ENCODE data around the gene PAX6. TPM values are rescaled to one million over a fixed set of nuclear protein-coding genes. Genes with fewer than 3 reads are reported as not detected.

PAX6 gene
- total and polyA plus RNA-seq, 9 of the 15 experiments (the other 6 are each of a cell fraction or from before 2014, with no cell fraction given) = 1.5 to 10.9 (median 5.3) TPM

- FAIRE-seq (no peak), DNase-seq (ENCODE audit: extremely low read depth in 1 of 4, low spot score in 3 of 4) (no peak), ATAC-seq (no peak)
- H3K27ac ChIP-seq (ENCODE audit: extremely low read depth, low read depth, low read length) = no peak overlapping the region
- H4K20me1 ChIP-seq (replicated peaks; ENCODE audit: control insufficient read depth, insufficient read depth, low read length) = no peaks in the 10 kb centered on the region; the same call in 1 of the 2 replicates
- in situ Hi-C loops (cut with MboI) (no loop called here), intact Hi-C loops (cut with micrococcal nuclease) (no loop called here)
- no TSS peak for BruUV-seq (replicated peaks)
- no peaks in the 10 kb centered on the region for H3K79me2 ChIP-seq (ENCODE audit: control insufficient read depth, insufficient read depth, low read length)
- peaks cover 17 to 60% of the 10 kb centered on the region in 2 experiments for H3K27me3 ChIP-seq (ENCODE audit: control insufficient read depth in 2 of 2, insufficient read depth in 2 of 2, low read length in 2 of 2)
- no peak overlapping the region for H3K4me3 ChIP-seq
- H3K36me3 ChIP-seq (ENCODE audit: control insufficient read depth, insufficient read depth, low read length) = no peaks in the 10 kb centered on the region
- TF ChIP-seq PCBP1 (IDR thresholded peaks at IDR 0.05; ENCODE audit: low read depth, low read length, poor library complexity, severe bottlenecking) (no peak), XRCC5 (IDR thresholded peaks at IDR 0.05; ENCODE audit: low read depth, low read length) (no peak), CBX1 (IDR thresholded peaks at IDR 0.05; ENCODE audit: low read depth) (no peak), TAL1 (IDR thresholded peaks at IDR 0.05) (no peak), ZNF407 (IDR thresholded peaks at IDR 0.05; ENCODE audit: low read depth) (no peak), ZFP36 (IDR thresholded peaks at IDR 0.05; ENCODE audit: low read depth, low read length, partially characterized antibody) (no peak)
- H3K9me1 ChIP-seq (ENCODE audit: control insufficient read depth, insufficient read depth, low read length) = no peaks in the 10 kb centered on the region
- H2AFZ ChIP-seq (ENCODE audit: low read depth, low read length) = no peak overlapping the region
- no peak overlapping the region for H3K4me2 ChIP-seq (ENCODE audit: insufficient read depth, low read length)
- 47% methylated on average over 15 of the region's 20 CpGs for WGBS (ENCODE audit: insufficient coverage, low coverage, missing lambda C conversion rate)
- ChIA-PET POLR2A (no interaction called here), CTCF (ENCODE audit: low intra/inter-chr PET ratio) (no interaction called here)
- H3K9me3 ChIP-seq (replicated peaks; ENCODE audit: control insufficient read depth, insufficient read depth, low read depth, low read length) = no peaks in the 10 kb centered on the region
- H3K4me1 ChIP-seq (replicated peaks in 1 of 2; ENCODE audit: control insufficient read depth in 2 of 2, insufficient read depth in 2 of 2, low read length in 2 of 2) = peaks cover 2 to 17% of the 10 kb centered on the region in 2 experiments; a peak in 4 of 5 replicates
- H3K9ac ChIP-seq (ENCODE audit: insufficient read depth in 1 of 2, low read depth in 2 of 2, low read length in 2 of 2) = no peak overlapping the region
Measured at GRCh38 chr11:31805629-31806185, 5.4 kb downstream of the PAX6 start.

Measured in K562 (cell line).